Endothelial cell of umbilical vein (primary cell): ENCODE results near the gene DGLUCY. TPM values are rescaled to one million over a fixed set of nuclear protein-coding genes. Genes with fewer than 3 reads are reported as not detected.

Experiments
- BruUV-seq: library from RNA; stranded (reverse); fragments of 400-500 nt; replicated peaks from 2 replicates; lab custom pipeline; 2021; lab: Mats Ljungman, UMichigan
- CTCF ChIA-PET: fragments of 300-600, 350-600 bp; sonication (Branson Sonifier 250); formaldehyde crosslinking; loops from one replicate; lab custom pipeline; 2021; ENCODE audit warnings: antibody characterized with exemption, inconsistent platforms; lab: Charles Lee
- POLR2A ChIA-PET: fragments of 300-600, 350-600 bp; sonication (Branson Sonifier 250); formaldehyde crosslinking; loops from one replicate; lab custom pipeline; 2021; ENCODE audit warnings: antibody characterized with exemption, inconsistent platforms; lab: Charles Lee
- DNase-seq: peaks from one replicate; pipeline ENCODE4 v3.0.0-alpha.2; 2011; ENCODE audit warnings: low read depth, low spot score
- FAIRE-seq: peaks from 2 replicates; lab custom pipeline; 2011; peaks lifted over from hg19 to GRCh38; lab: Jason Lieb, UNC
- H2AFZ ChIP-seq: 2 replicates; pipeline ENCODE4 v1.6.0; 2012; ENCODE audit warnings: low read depth, low read length, control low read depth, inconsistent platforms
- H3K27ac ChIP-seq: 2 replicates; pipeline ENCODE4 v1.5.1; 2011; ENCODE audit warnings: low read depth, mild to moderate bottlenecking, control low read depth, low read length, moderate library complexity; ENCODE audit not compliant: insufficient read depth
- H3K27me3 ChIP-seq, 2 experiments: 2 replicates each; pipeline versions ENCODE4 v1.6.0 to v1.6.1; 2011; ENCODE audit warnings: low read length in 2 of 2, mixed read lengths in 1 of 2; ENCODE audit not compliant: control insufficient read depth in 2 of 2, insufficient read depth in 2 of 2
- H3K36me3 ChIP-seq, 2 experiments: 2 replicates in 1 of 2; 3 replicates in 1 of 2; pipeline ENCODE4 v1.5.1; 2011; ENCODE audit warnings: low read length in 2 of 2, mild to moderate bottlenecking in 1 of 2, moderate library complexity in 1 of 2; ENCODE audit not compliant: control insufficient read depth in 2 of 2, insufficient read depth in 2 of 2; ENCODE audit errors: extremely low read depth in 1 of 2
- H3K4me1 ChIP-seq: 3 replicates; pipeline ENCODE4 v1.5.1; 2011; ENCODE audit warnings: mild to moderate bottlenecking, low read length; ENCODE audit not compliant: control insufficient read depth, insufficient read depth; ENCODE audit errors: extremely low read depth
- H3K4me2 ChIP-seq: 2 replicates; pipeline ENCODE4 v1.6.1; 2011; ENCODE audit warnings: low read length, control low read depth, mixed read lengths; ENCODE audit not compliant: insufficient read depth
- H3K4me3 ChIP-seq, 3 experiments: fragments of 200-600 bp in 1 of 3; sonication (generic), shearing (Covaris generic) in 1 of 3; replicated peaks in 1 of 3; 2 replicates each; pipeline ENCODE4 v1.5.1; 2011 to 2016; ENCODE audit warnings: control low read depth in 3 of 3, low read length in 3 of 3, mild to moderate bottlenecking in 2 of 3, inconsistent platforms in 1 of 3, low read depth in 1 of 3, moderate library complexity in 1 of 3; ENCODE audit not compliant: insufficient read depth in 1 of 3
- H3K79me2 ChIP-seq: 2 replicates; pipeline ENCODE4 v1.6.0; 2012; ENCODE audit warnings: low read length, inconsistent platforms; ENCODE audit not compliant: control insufficient read depth, insufficient read depth
- H3K9ac ChIP-seq: replicated peaks from 2 replicates; pipeline ENCODE3; 2011; ENCODE audit warnings: low read length, control low read depth; ENCODE audit not compliant: insufficient read depth; ENCODE audit errors: extremely low read depth
- H3K9me1 ChIP-seq: replicated peaks from 3 replicates; pipeline ENCODE4 v1.6.0; 2011; ENCODE audit warnings: mild to moderate bottlenecking, low read length; ENCODE audit not compliant: control insufficient read depth, insufficient read depth; ENCODE audit errors: extremely low read depth
- H3K9me3 ChIP-seq: replicated peaks from 2 replicates; pipeline ENCODE4 v1.5.1; 2012; ENCODE audit warnings: low read length, inconsistent platforms; ENCODE audit not compliant: control insufficient read depth, insufficient read depth
- H4K20me1 ChIP-seq: replicated peaks from 2 replicates; pipeline ENCODE3; 2011; ENCODE audit warnings: mild to moderate bottlenecking, low read length; ENCODE audit not compliant: control insufficient read depth, insufficient read depth; ENCODE audit errors: extremely low read depth
- CTCF ChIP-seq, 2 donors: IDR thresholded peaks; 1 replicate in 1 of 2; 2 replicates in 1 of 2; pipeline ENCODE4 v1.5.1; 2011; ENCODE audit warnings: low read length in 2 of 2, mild to moderate bottlenecking in 2 of 2, moderate library complexity in 2 of 2, control low read depth in 1 of 2, inconsistent platforms in 1 of 2, low read depth in 1 of 2; ENCODE audit not compliant: insufficient read depth in 1 of 2; ENCODE audit errors: extremely low read depth in 1 of 2
- EZH2 ChIP-seq: IDR thresholded peaks from 2 replicates; pipeline ENCODE4 v1.6.1; 2012; ENCODE audit warnings: borderline replicate concordance, low read depth, mild to moderate bottlenecking, moderate library complexity, low read length, inconsistent platforms; ENCODE audit not compliant: severe bottlenecking
- FOS ChIP-seq: IDR thresholded peaks from 2 replicates; pipeline ENCODE4 v1.6.1; 2011; ENCODE audit warnings: mild to moderate bottlenecking, low read length, moderate library complexity, borderline replicate concordance; ENCODE audit not compliant: insufficient read depth
- GATA2 ChIP-seq: IDR thresholded peaks from 2 replicates; pipeline ENCODE4 v1.7.0; 2011; ENCODE audit warnings: low read depth, mild to moderate bottlenecking, moderate library complexity, mixed read lengths, low read length; ENCODE audit not compliant: insufficient read length, insufficient read depth
- JUN ChIP-seq: IDR thresholded peaks from 2 replicates; pipeline ENCODE4 v1.6.1; 2011; ENCODE audit warnings: borderline replicate concordance, low read depth; ENCODE audit not compliant: insufficient read length, insufficient read depth
- MAX ChIP-seq: IDR thresholded peaks from 2 replicates; pipeline ENCODE4 v1.6.1; 2011; ENCODE audit not compliant: insufficient read depth, insufficient read length
- MYC ChIP-seq: IDR thresholded peaks from one replicate; pipeline ENCODE4 v1.6.1; 2011; ENCODE audit warnings: mild to moderate bottlenecking, low read depth, low read length
- POLR2A ChIP-seq: IDR thresholded peaks from 2 replicates; pipeline ENCODE4 v1.6.1; 2012; ENCODE audit warnings: low read depth, mild to moderate bottlenecking, control low read depth, low read length
- POLR2AphosphoS5 ChIP-seq: IDR thresholded peaks from 2 replicates; pipeline ENCODE4 v1.6.1; 2012; ENCODE audit warnings: low read depth, mild to moderate bottlenecking, control low read depth, low read length, moderate library complexity; ENCODE audit not compliant: insufficient read depth
- dilution Hi-C: fragments of 300-500 bp; cut with MboI; formaldehyde crosslinking; loops from one replicate; pipeline ENCODE4 v1.15.0; 2019; ENCODE audit warnings: low sequenced_read_pairs; ENCODE audit not compliant: extremely low pct_ligation_motif_present
- intact Hi-C: fragments of 100-400 bp; cut with micrococcal nuclease; formaldehyde crosslinking; loops from one replicate; pipeline ENCODE4 v1.10.0; 2022
- polyA plus RNA-seq, 4 experiments: library from polyadenylated mRNA; depleted of rRNA in 3 of 4; stranded (reverse) in 3 of 4; unstranded in 1 of 4; fragments of >200 nt; gene quantifications; 2 replicates each; pipeline versions ENCODE4 v1.2.1 to v1.2.3, GENCODE V29; 2011 to 2012; ENCODE audit warnings: missing spikeins in 1 of 4
- total RNA-seq: library from RNA; stranded (reverse); gene quantifications from 2 replicates; pipeline ENCODE4 v1.2.3, GENCODE V29; 2021

DGLUCY gene
- total and polyA plus RNA-seq, 2 donors (not counting 3 experiments of a cell fraction or from before 2014, with no cell fraction given) = 40.9 to 65.6 TPM

DNA sequence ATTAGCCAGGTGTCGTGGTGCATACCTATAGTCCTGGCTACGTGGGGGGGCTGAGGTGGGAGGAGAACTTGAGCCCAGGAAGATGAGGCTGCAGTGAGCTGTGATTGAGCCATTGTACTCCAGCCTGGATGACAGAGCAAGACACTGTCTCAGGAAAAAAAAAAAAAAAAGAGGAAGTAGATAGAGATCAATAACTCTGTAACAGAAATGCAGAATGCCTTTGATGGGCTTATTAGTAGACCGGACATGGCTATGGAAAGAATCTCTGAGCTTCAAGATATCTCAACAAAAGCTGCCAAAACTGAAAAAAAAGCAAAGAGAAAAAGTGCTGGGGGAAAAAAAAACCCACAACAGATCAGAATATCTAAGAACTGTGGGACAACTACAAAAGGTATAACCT is 93.1 kb downstream of the DGLUCY start:
- Histone ChIP-seq H3K4me1 (peaks cover 11% of the 10 kb centered on the region), H3K79me2 (no peaks in the 10 kb centered on the region), H3K27ac (no peak overlapping the region), H3K27me3 (no peaks in the 10 kb centered on the region), H3K4me2 (no peak overlapping the region), H3K9me3 (no peaks in the 10 kb centered on the region), H3K36me3 (peaks cover 5 to 10% of the 10 kb centered on the region in 2 experiments), H3K4me3 (no peak overlapping the region), H3K9ac (no peak overlapping the region), H3K9me1 (no peaks in the 10 kb centered on the region), H2AFZ (no peak overlapping the region), H4K20me1 (no peaks in the 10 kb centered on the region)
- ChIA-PET CTCF (interaction anchor here (0.7 to 1.2 kb wide), 3 partner anchors 30 to 304 kb away, joined by 3 read pairs; no protein-coding TSS in a partner anchor), POLR2A (no interaction called here)
- no TSS peak for BruUV-seq
- TF ChIP-seq POLR2A = no peak
- TF ChIP-seq FOS = no peak
- no peak for TF ChIP-seq POLR2AphosphoS5
- no peak for TF ChIP-seq MYC
- peak; percentile 33 for TF ChIP-seq GATA2
- no peak for TF ChIP-seq JUN
- no peak for FAIRE-seq
- intact Hi-C loops (no loop called here), dilution Hi-C loops (no loop called here)
- no peak for DNase-seq

- Histone ChIP-seq H3K9ac (no peak overlapping the region), H3K9me3 (no peaks in the 10 kb centered on the region), H3K79me2 (no peaks in the 10 kb centered on the region), H3K4me1 (no peaks in the 10 kb centered on the region), H4K20me1 (no peaks in the 10 kb centered on the region), H3K36me3 (peaks cover 0 to 14% of the 10 kb centered on the region in 2 experiments), H3K4me3 (no peak overlapping the region), H3K4me2 (no peak overlapping the region), H3K27ac (no peak overlapping the region), H3K27me3 (no peaks in the 10 kb centered on the region), H3K9me1 (no peaks in the 10 kb centered on the region), H2AFZ (no peak overlapping the region)
- intact Hi-C loops = no loop called here
- POLR2A ChIA-PET = no interaction called here
- TF ChIP-seq GATA2 (no peak), JUN (no peak), CTCF (IDR thresholded peaks at IDR 0.05; ENCODE audit: extremely low read depth in 1 of 2, insufficient read depth in 1 of 2, low read depth in 1 of 2, low read length in 2 of 2) (no peak), POLR2A (no peak), MYC (no peak), EZH2 (no peak), FOS (no peak), POLR2AphosphoS5 (no peak), MAX (no peak)
- dilution Hi-C loops = no loop called here
- BruUV-seq = no TSS peak
- CTCF ChIA-PET = interaction anchor here (0.9 kb wide), 1 partner anchor 34 kb away, joined by 4 read pairs; no protein-coding TSS in a partner anchor
- DNase-seq = no peak
- no peak for FAIRE-seq
Observed at GRCh38 chr14:91211017-91211416, 97.1 kb downstream of the DGLUCY start.
